PFSK-1 (cell line): Measurements from ENCODE around the gene TMEM116.

Experiments used
- FOXP2 ChIP-seq: optimal IDR thresholded peaks from 2 replicates; pipeline ENCODE3; 2011; ENCODE audit warnings: borderline replicate concordance, control low read depth, inconsistent platforms; ENCODE audit not compliant: insufficient read depth; ENCODE audit errors: extremely low read length, extremely low read depth
- POLR2AphosphoS5 ChIP-seq: IDR thresholded peaks from 2 replicates; pipeline ENCODE4 v1.6.1; 2012; ENCODE audit warnings: low read depth, mild to moderate bottlenecking, control low read depth, low read length, moderate library complexity
- TF ChIP-seq, protein P1 (sequence below), 2 experiments: IDR thresholded peaks; 2 replicates each; pipeline versions ENCODE4 v1.6.1 to v1.8.0; 2011 to 2012; ENCODE audit warnings: low read depth in 2 of 2, low read length in 2 of 2, control low read depth in 1 of 2, inconsistent platforms in 1 of 2, mild to moderate bottlenecking in 1 of 2, moderate library complexity in 1 of 2; ENCODE audit not compliant: insufficient read depth in 1 of 2

DNA sequence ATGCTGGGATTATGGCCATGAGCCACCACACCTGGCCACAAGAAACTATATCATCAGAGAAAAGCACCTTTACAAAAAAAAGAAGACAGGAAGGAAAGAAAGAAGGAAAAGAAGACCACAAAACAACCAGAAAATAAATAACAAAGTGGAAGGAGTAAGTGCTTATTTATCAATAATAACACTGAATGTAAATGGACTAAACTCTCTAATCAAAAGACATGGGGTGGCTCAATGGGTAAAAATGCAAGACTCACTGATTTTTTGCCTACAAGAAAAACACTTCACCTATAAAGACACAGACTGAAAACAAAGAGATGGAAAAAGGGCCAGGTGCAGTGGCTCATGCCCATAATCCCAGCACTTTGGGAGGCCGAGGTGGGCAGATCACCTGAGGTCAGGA lies 105.2 kb downstream of the TMEM116 start:
- no peak for TF ChIP-seq POLR2AphosphoS5
- TF ChIP-seq, protein P1, sequence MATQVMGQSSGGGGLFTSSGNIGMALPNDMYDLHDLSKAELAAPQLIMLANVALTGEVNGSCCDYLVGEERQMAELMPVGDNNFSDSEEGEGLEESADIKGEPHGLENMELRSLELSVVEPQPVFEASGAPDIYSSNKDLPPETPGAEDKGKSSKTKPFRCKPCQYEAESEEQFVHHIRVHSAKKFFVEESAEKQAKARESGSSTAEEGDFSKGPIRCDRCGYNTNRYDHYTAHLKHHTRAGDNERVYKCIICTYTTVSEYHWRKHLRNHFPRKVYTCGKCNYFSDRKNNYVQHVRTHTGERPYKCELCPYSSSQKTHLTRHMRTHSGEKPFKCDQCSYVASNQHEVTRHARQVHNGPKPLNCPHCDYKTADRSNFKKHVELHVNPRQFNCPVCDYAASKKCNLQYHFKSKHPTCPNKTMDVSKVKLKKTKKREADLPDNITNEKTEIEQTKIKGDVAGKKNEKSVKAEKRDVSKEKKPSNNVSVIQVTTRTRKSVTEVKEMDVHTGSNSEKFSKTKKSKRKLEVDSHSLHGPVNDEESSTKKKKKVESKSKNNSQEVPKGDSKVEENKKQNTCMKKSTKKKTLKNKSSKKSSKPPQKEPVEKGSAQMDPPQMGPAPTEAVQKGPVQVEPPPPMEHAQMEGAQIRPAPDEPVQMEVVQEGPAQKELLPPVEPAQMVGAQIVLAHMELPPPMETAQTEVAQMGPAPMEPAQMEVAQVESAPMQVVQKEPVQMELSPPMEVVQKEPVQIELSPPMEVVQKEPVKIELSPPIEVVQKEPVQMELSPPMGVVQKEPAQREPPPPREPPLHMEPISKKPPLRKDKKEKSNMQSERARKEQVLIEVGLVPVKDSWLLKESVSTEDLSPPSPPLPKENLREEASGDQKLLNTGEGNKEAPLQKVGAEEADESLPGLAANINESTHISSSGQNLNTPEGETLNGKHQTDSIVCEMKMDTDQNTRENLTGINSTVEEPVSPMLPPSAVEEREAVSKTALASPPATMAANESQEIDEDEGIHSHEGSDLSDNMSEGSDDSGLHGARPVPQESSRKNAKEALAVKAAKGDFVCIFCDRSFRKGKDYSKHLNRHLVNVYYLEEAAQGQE (IDR thresholded peaks at IDR 0.05; ENCODE audit: insufficient read depth in 1 of 2, low read depth in 2 of 2, low read length in 2 of 2), result no peak
- TF ChIP-seq FOXP2, result no peak
